Measurements from ENCODE around the gene KCTD13.
"Not testable (repeated sequence)": the region's sequence is repeated elsewhere in the genome, so short reads cannot be mapped to it uniquely, and the experiment has no call there.

KCTD13 gene

GRCh38 chr16:29943846-29944799 is 18.1 kb upstream of the KCTD13 start:
- DNase-seq (ENCODE audit: low read depth) = peak; percentile 94

GRCh38 chr16:29940656-29941055 is 14.6 kb upstream of the KCTD13 start:
- DNase-seq (ENCODE audit: low read depth) = no peak

- not testable (repeated sequence) for DNase-seq (ENCODE audit: low read depth)
These were observed 5.7 kb upstream of the KCTD13 start for GRCh38 chr16:29931750-29932149.

GRCh38 chr16:29927070-29927905 is 1.3 kb upstream of the KCTD13 start:
- no peak for DNase-seq (ENCODE audit: low read depth)

- DNase-seq (ENCODE audit: low read depth) = no peak
These were observed 656 bp upstream of the KCTD13 start for GRCh38 chr16:29926711-29927052.

- DNase-seq (ENCODE audit: low read depth) = no peak
These were observed 795 bp downstream of the KCTD13 start for GRCh38 chr16:29925105-29925756.

GRCh38 chr16:29922986-29923501 is 3.0 kb downstream of the KCTD13 start:
- no peak for DNase-seq (ENCODE audit: low read depth)

GRCh38 chr16:29922326-29922725 is 3.7 kb downstream of the KCTD13 start:
- no peak for DNase-seq (ENCODE audit: low read depth)

- no peak for DNase-seq (ENCODE audit: low read depth)
These were observed 5.0 kb downstream of the KCTD13 start for GRCh38 chr16:29921034-29921385.

GRCh38 chr16:29920288-29921033 is 5.6 kb downstream of the KCTD13 start:
- no peak for DNase-seq (ENCODE audit: low read depth)

GRCh38 chr16:29916979-29917378 is 9.0 kb downstream of the KCTD13 start:
- no peak for DNase-seq (ENCODE audit: low read depth)

GRCh38 chr16:29915590-29916247 is 10.3 kb downstream of the KCTD13 start:
- no peak for DNase-seq (ENCODE audit: low read depth)

GRCh38 chr16:29913514-29913913 is 12.5 kb downstream of the KCTD13 start:
- no peak for DNase-seq (ENCODE audit: low read depth)

- no peak for DNase-seq (ENCODE audit: low read depth)
These were observed 13.9 kb downstream of the KCTD13 start for GRCh38 chr16:29912087-29912486.

- no peak for DNase-seq (ENCODE audit: low read depth)
These were observed 14.4 kb downstream of the KCTD13 start for GRCh38 chr16:29911676-29912010.

- DNase-seq (ENCODE audit: low read depth) = no peak
These were observed 15.0 kb downstream of the KCTD13 start for GRCh38 chr16:29910819-29911675.

- DNase-seq (ENCODE audit: low read depth) = not testable (repeated sequence)
These were observed 16.2 kb downstream of the KCTD13 start for GRCh38 chr16:29909851-29910250.

- DNase-seq (ENCODE audit: low read depth) = no peak
These were observed 16.6 kb downstream of the KCTD13 start for GRCh38 chr16:29909391-29909790.

- DNase-seq (ENCODE audit: low read depth) = no peak
These were observed 17.3 kb downstream of the KCTD13 start for GRCh38 chr16:29908719-29909220.

GRCh38 chr16:29907973-29908372 is 18.1 kb downstream of the KCTD13 start:
- no peak for DNase-seq (ENCODE audit: low read depth)

All from HS-27A (cell line).